ENCODE measurements around the gene LARP6. TPM values are rescaled to one million over a fixed set of nuclear protein-coding genes. Genes with fewer than 3 reads are reported as not detected.

LARP6 gene
- total and polyA plus RNA-seq, 2 of the 13 experiments (the other 11 are each of a cell fraction or from before 2014, with no cell fraction given): 2.9 to 8.2 TPM

DNA sequence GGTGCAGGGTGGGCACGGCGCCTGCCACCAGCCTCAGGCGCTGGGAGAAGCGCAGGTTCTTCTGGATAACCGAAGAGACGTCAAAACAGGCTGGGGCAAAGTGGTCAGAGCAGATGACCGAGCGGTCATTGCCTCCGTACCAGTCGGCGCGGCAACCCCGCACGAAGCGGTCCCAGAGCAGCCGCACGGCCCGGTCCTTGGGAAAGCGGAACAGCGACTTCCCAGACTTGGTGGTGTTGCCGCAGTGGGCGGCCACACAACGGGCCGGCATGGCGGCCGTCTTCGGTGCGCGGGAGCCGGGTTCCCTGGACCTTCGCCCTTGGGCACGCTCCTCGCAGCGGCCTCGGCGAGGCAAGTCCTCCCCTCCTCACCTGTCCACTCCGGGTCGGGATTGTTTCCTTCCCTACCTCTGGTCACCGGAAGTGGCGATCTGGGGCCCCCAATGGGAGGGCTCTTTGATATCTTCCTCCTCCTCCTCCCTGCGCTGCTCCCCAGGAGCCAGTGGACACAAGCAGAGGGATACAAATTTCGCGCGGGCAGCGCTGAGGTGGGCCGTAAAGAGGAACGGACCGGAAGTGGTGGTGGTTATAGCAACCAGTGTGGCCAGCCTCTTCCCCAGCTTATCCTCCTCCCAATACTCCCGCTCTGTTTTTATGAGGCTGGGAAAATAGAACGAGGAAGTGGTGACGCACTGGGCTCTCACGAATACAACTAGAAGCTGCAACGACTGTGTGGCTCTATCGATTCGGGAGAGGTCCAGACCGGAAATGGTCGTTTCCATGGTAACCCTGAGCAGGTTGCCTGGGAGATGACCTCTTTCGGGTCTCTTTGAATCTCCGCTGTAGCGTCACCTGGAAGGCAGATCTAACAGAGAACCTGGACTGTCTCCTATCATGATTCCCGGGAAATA lies 38.3 kb upstream of the LARP6 start, which contains the start of the genes LRRC49 and THAP10 (continued):
- TF ChIP-seq NFE2L1 (CRISPR knock-in tag; IDR thresholded peaks at IDR 0.05; ENCODE audit: borderline replicate concordance) (no peak), ZSCAN30 (CRISPR knock-in tag; IDR thresholded peaks at IDR 0.05) (no peak), KDM5B (CRISPR knock-in tag; IDR thresholded peaks at IDR 0.05; ENCODE audit: borderline replicate concordance) (peak; percentile 76; the same call in 1 of the 2 replicates), ZSCAN31 (CRISPR knock-in tag; IDR thresholded peaks at IDR 0.05; ENCODE audit: low read depth) (no peak), ZNF101 (CRISPR knock-in tag; IDR thresholded peaks at IDR 0.05; ENCODE audit: borderline replicate concordance, low read depth) (no peak), ZNF7 (CRISPR knock-in tag; IDR thresholded peaks at IDR 0.05) (no peak), PAF1 (CRISPR knock-in tag; IDR thresholded peaks at IDR 0.05) (no peak), ZNF776 (CRISPR knock-in tag; IDR thresholded peaks at IDR 0.05) (peak; percentile 57), MTF2 (CRISPR knock-in tag; IDR thresholded peaks at IDR 0.05; ENCODE audit: borderline replicate concordance) (no peak), ZNF432 (CRISPR knock-in tag; IDR thresholded peaks at IDR 0.05; ENCODE audit: borderline replicate concordance) (no peak), TOE1 (CRISPR knock-in tag; IDR thresholded peaks at IDR 0.05) (no peak), ERF (CRISPR knock-in tag; IDR thresholded peaks at IDR 0.05) (no peak), ZSCAN29 (CRISPR knock-in tag; conservative IDR thresholded peaks at IDR 0.05) (0 out of 2 replicates have a peak, but pooled peaks have one; percentile 25), ZFP37 (CRISPR knock-in tag; IDR thresholded peaks at IDR 0.05; ENCODE audit: borderline replicate concordance) (no peak), ZNF460 (CRISPR knock-in tag; IDR thresholded peaks at IDR 0.05; ENCODE audit: borderline replicate concordance) (no peak), ZBTB3 (CRISPR knock-in tag; IDR thresholded peaks at IDR 0.05; ENCODE audit: borderline replicate concordance, low read depth) (no peak)
- TF ChIP-seq, protein P1, sequence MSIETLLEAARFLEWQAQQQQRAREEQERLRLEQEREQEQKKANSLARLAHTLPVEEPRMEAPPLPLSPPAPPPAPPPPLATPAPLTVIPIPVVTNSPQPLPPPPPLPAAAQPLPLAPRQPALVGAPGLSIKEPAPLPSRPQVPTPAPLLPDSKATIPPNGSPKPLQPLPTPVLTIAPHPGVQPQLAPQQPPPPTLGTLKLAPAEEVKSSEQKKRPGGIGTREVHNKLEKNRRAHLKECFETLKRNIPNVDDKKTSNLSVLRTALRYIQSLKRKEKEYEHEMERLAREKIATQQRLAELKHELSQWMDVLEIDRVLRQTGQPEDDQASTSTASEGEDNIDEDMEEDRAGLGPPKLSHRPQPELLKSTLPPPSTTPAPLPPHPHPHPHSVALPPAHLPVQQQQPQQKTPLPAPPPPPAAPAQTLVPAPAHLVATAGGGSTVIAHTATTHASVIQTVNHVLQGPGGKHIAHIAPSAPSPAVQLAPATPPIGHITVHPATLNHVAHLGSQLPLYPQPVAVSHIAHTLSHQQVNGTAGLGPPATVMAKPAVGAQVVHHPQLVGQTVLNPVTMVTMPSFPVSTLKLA (IDR thresholded peaks at IDR 0.05): peak; percentile 5; the same call in 1 of the 2 replicates
- TF ChIP-seq, protein P2, sequence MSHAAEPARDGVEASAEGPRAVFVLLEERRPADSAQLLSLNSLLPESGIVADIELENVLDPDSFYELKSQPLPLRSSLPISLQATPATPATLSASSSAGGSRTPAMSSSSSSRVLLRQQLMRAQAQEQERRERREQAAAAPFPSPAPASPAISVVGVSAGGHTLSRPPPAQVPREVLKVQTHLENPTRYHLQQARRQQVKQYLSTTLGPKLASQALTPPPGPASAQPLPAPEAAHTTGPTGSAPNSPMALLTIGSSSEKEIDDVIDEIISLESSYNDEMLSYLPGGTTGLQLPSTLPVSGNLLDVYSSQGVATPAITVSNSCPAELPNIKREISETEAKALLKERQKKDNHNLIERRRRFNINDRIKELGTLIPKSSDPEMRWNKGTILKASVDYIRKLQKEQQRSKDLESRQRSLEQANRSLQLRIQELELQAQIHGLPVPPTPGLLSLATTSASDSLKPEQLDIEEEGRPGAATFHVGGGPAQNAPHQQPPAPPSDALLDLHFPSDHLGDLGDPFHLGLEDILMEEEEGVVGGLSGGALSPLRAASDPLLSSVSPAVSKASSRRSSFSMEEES (CRISPR knock-in tag; IDR thresholded peaks at IDR 0.05): no peak; the same call in 1 of the 2 replicates
- TF ChIP-seq, protein P3, sequence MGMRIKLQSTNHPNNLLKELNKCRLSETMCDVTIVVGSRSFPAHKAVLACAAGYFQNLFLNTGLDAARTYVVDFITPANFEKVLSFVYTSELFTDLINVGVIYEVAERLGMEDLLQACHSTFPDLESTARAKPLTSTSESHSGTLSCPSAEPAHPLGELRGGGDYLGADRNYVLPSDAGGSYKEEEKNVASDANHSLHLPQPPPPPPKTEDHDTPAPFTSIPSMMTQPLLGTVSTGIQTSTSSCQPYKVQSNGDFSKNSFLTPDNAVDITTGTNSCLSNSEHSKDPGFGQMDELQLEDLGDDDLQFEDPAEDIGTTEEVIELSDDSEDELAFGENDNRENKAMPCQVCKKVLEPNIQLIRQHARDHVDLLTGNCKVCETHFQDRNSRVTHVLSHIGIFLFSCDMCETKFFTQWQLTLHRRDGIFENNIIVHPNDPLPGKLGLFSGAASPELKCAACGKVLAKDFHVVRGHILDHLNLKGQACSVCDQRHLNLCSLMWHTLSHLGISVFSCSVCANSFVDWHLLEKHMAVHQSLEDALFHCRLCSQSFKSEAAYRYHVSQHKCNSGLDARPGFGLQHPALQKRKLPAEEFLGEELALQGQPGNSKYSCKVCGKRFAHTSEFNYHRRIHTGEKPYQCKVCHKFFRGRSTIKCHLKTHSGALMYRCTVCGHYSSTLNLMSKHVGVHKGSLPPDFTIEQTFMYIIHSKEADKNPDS (CRISPR knock-in tag; IDR thresholded peaks at IDR 0.05): no peak
- TF ChIP-seq, protein P4, sequence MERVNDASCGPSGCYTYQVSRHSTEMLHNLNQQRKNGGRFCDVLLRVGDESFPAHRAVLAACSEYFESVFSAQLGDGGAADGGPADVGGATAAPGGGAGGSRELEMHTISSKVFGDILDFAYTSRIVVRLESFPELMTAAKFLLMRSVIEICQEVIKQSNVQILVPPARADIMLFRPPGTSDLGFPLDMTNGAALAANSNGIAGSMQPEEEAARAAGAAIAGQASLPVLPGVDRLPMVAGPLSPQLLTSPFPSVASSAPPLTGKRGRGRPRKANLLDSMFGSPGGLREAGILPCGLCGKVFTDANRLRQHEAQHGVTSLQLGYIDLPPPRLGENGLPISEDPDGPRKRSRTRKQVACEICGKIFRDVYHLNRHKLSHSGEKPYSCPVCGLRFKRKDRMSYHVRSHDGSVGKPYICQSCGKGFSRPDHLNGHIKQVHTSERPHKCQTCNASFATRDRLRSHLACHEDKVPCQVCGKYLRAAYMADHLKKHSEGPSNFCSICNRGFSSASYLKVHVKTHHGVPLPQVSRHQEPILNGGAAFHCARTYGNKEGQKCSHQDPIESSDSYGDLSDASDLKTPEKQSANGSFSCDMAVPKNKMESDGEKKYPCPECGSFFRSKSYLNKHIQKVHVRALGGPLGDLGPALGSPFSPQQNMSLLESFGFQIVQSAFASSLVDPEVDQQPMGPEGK (CRISPR knock-in tag; IDR thresholded peaks at IDR 0.05): peak; percentile 76
